Esophagus squamous epithelium (tissue), 5 donors: ENCODE measurements around the gene PMM2. TPM values are rescaled to one million over a fixed set of nuclear protein-coding genes. Genes with fewer than 3 reads are reported as not detected.

Source experiments
- DNase-seq: peaks from one replicate; lab custom pipeline; 2025; lab: John Stamatoyannopoulos, UW
- H3K27ac ChIP-seq, 4 donors: fragments of 200-600 bp; sonication (generic); one replicate each; pipeline ENCODE4 v1.5.1; 2016 to 2019; ENCODE audit warnings: mild to moderate bottlenecking in 1 of 4
- H3K27me3 ChIP-seq, 4 donors: fragments of 200-600 bp; sonication (generic); 1 replicate in 3 of 4; 2 replicates in 1 of 4; pipeline versions ENCODE4 v1.5.1 to v1.6.0; 2017 to 2021; ENCODE audit warnings: antibody characterized with exemption in 1 of 4
- H3K36me3 ChIP-seq, 3 donors: fragments of 200-600 bp; sonication (generic); one replicate each; pipeline ENCODE4 v1.5.1; 2016 to 2019
- H3K4me1 ChIP-seq, 3 donors: fragments of 200-600 bp; sonication (generic); one replicate each; pipeline ENCODE4 v1.5.1; 2017 to 2019
- H3K4me3 ChIP-seq, 4 donors: fragments of 200-600 bp; sonication (generic); 1 replicate in 3 of 4; 2 replicates in 1 of 4; pipeline ENCODE4 v1.5.1; 2016 to 2019; ENCODE audit warnings: mild to moderate bottlenecking in 2 of 4, moderate library complexity in 1 of 4
- H3K9me3 ChIP-seq, 3 donors: fragments of 200-600 bp; sonication (generic); one replicate each; pipeline ENCODE4 v1.5.1; 2016 to 2019
- CTCF ChIP-seq, 6 experiments: fragments of 450-650 bp in 4 of 6; fragments of 200-600 bp in 2 of 6; sonication (generic) in 2 of 6; IDR thresholded peaks; one replicate each; pipeline ENCODE4 v1.5.1; 2016 to 2019; ENCODE audit warnings: antibody characterized with exemption in 6 of 6, mild to moderate bottlenecking in 4 of 6, moderate library complexity in 4 of 6
- POLR2A ChIP-seq, 4 donors: fragments of 450-650 bp; IDR thresholded peaks; one replicate each; pipeline ENCODE4 v1.6.1; 2017; ENCODE audit warnings: antibody characterized with exemption in 4 of 4, mild to moderate bottlenecking in 4 of 4, moderate library complexity in 3 of 4
- WGBS, 2 donors: methylation state at CpG; one replicate each; pipeline ENCODE4 v1.1.5; 2018; 5-methylcytosine and 5-hydroxymethylcytosine counted together
- intact Hi-C: fragments of 100-400 bp; cut with DNase I; formaldehyde crosslinking; loops from one replicate; pipeline ENCODE4 v1.15.0; 2022
- total RNA-seq, 4 donors: library from RNA; depleted of rRNA; stranded (reverse); fragments of >200 nt; gene quantifications; one replicate each; pipeline ENCODE4 v1.1.0, GENCODE V29; 2016
- donor health status: DM: yes; HTN: yes; CAD: no.

PMM2 gene
- total RNA-seq, 4 donors from 2014 or later, result 36.3 to 54.3 (median 41.4) TPM

- Histone ChIP-seq H3K4me1 (peaks cover 10 to 56% (median 30%) of the 10 kb centered on the region in 3 donors), H3K36me3 (peaks cover 0 to 41% (median 9%) of the 10 kb centered on the region in 3 donors), H3K27ac (no peak overlapping the region), H3K9me3 (no peaks in the 10 kb centered on the region), H3K27me3 (no peaks in the 10 kb centered on the region), H3K4me3 (no peak overlapping the region)
- intact Hi-C loops, result no loop called here
- no peak for TF ChIP-seq POLR2A (IDR thresholded peaks at IDR 0.05)
- no peak for TF ChIP-seq CTCF (IDR thresholded peaks at IDR 0.05)
- WGBS, 2 donors, result 81 to 83% methylated on average over 13 of the region's 13 CpGs
- no peak for DNase-seq
Measured at GRCh38 chr16:8847145-8847544, 49.5 kb downstream of the PMM2 start.

GRCh38 chr16:8847623-8848022 lies 50.0 kb downstream of the PMM2 start:
- Histone ChIP-seq H3K9me3 (no peaks in the 10 kb centered on the region), H3K27ac (no peak overlapping the region), H3K4me1 (peaks cover 10 to 60% (median 32%) of the 10 kb centered on the region in 3 donors), H3K4me3 (no peak overlapping the region), H3K36me3 (peaks cover 0 to 46% (median 9%) of the 10 kb centered on the region in 3 donors), H3K27me3 (no peaks in the 10 kb centered on the region)
- WGBS, 2 donors, result 98 to 100% methylated on average over 2 to 7 of the region's 15 CpGs
- DNase-seq, result no peak
- TF ChIP-seq CTCF (IDR thresholded peaks at IDR 0.05), result no peak
- TF ChIP-seq POLR2A (IDR thresholded peaks at IDR 0.05), result no peak
- intact Hi-C loops, result no loop called here

GRCh38 chr16:8848231-8848938 lies 50.7 kb downstream of the PMM2 start:
- Histone ChIP-seq H3K4me3 (no peak overlapping the region), H3K9me3 (no peaks in the 10 kb centered on the region), H3K27ac (peak overlapping the region; percentile 76 to 85 (median 78)), H3K27me3 (no peaks in the 10 kb centered on the region), H3K36me3 (peaks cover 5 to 53% (median 9%) of the 10 kb centered on the region in 3 donors), H3K4me1 (peaks cover 10 to 66% (median 32%) of the 10 kb centered on the region in 3 donors)
- 90 to 92% methylated on average over 12 of the region's 26 CpGs for WGBS, 2 donors
- intact Hi-C loops, result no loop called here
- TF ChIP-seq CTCF (IDR thresholded peaks at IDR 0.05) (no peak), POLR2A (IDR thresholded peaks at IDR 0.05) (no peak)
- DNase-seq, result no peak

- H3K27ac ChIP-seq, result peak overlapping the region; percentile 76 to 85 (median 78)
- intact Hi-C loops, result no loop called here
- peaks cover 5 to 59% (median 9%) of the 10 kb centered on the region in 3 donors for H3K36me3 ChIP-seq
- no peak for TF ChIP-seq CTCF (IDR thresholded peaks at IDR 0.05)
- no peak for DNase-seq
- no peaks in the 10 kb centered on the region for H3K9me3 ChIP-seq
- no peaks in the 10 kb centered on the region for H3K27me3 ChIP-seq
- WGBS, 2 donors, result 37 to 53% methylated on average over 7 to 8 of the region's 8 CpGs
- H3K4me3 ChIP-seq, result no peak overlapping the region
- H3K4me1 ChIP-seq, result peaks cover 10 to 66% (median 32%) of the 10 kb centered on the region in 3 donors
Measured at GRCh38 chr16:8848939-8849391, 51.3 kb downstream of the PMM2 start.

GRCh38 chr16:8849411-8850011 lies 51.9 kb downstream of the PMM2 start:
- Histone ChIP-seq H3K27ac (peak overlapping the region; percentile 76 to 85 (median 78)), H3K9me3 (no peaks in the 10 kb centered on the region), H3K27me3 (no peaks in the 10 kb centered on the region), H3K4me1 (peaks cover 10 to 72% (median 32%) of the 10 kb centered on the region in 3 donors), H3K36me3 (peaks cover 7 to 64% (median 9%) of the 10 kb centered on the region in 3 donors), H3K4me3 (no peak overlapping the region)
- TF ChIP-seq POLR2A (IDR thresholded peaks at IDR 0.05), result no peak
- TF ChIP-seq CTCF (IDR thresholded peaks at IDR 0.05), result no peak
- WGBS, 2 donors, result 67 to 70% methylated on average over 12 to 16 of the region's 19 CpGs
- intact Hi-C loops, result no loop called here
- DNase-seq, result no peak
